Loucy (cell line): Measurements from ENCODE around the gene ZG16.

ENCODE experiments used
- H2AFZ ChIP-seq: fragments of 200-600 bp; sonication (generic); 2 replicates; pipeline ENCODE4 v1.6.0; 2016; ENCODE audit warnings: antibody characterized with exemption, mild to moderate bottlenecking, low read length, moderate library complexity
- H3F3A ChIP-seq: fragments of 200-600 bp; 2 replicates; pipeline ENCODE4 v1.6.0; 2016; ENCODE audit warnings: antibody characterized with exemption, low read depth, mild to moderate bottlenecking
- H3K27me3 ChIP-seq: fragments of 200-600 bp; sonication (generic); 2 replicates; pipeline ENCODE4 v1.6.1; 2014; ENCODE audit warnings: low read length, mild to moderate bottlenecking; ENCODE audit not compliant: insufficient read depth, poor library complexity, severe bottlenecking
- H3K36me3 ChIP-seq: fragments of 200-600 bp; sonication (generic); 2 replicates; pipeline ENCODE4 v1.6.1; 2016; ENCODE audit warnings: low read length; ENCODE audit not compliant: insufficient read depth
- H3K4me1 ChIP-seq: fragments of 200-600 bp; sonication (generic); 2 replicates; pipeline ENCODE4 v1.5.1; 2014; ENCODE audit warnings: low read length, mild to moderate bottlenecking; ENCODE audit not compliant: insufficient read depth, poor library complexity, severe bottlenecking
- H3K4me2 ChIP-seq: fragments of 200-600 bp; sonication (generic); 2 replicates; pipeline ENCODE4 v1.6.0; 2014; ENCODE audit warnings: antibody characterized with exemption, low read length, low read depth, mild to moderate bottlenecking; ENCODE audit not compliant: poor library complexity, severe bottlenecking
- H3K4me3 ChIP-seq: fragments of 200-600 bp; sonication (generic); 2 replicates; pipeline ENCODE4 v1.5.1; 2014; ENCODE audit warnings: low read length, mild to moderate bottlenecking, mixed read lengths; ENCODE audit not compliant: poor library complexity, severe bottlenecking
- H3K79me2 ChIP-seq: fragments of 200-600 bp; sonication (generic); 2 replicates; pipeline ENCODE4 v1.6.1; 2014; ENCODE audit warnings: low read length; ENCODE audit not compliant: insufficient read depth
- H3K9ac ChIP-seq: fragments of 200-600 bp; sonication (generic); 2 replicates; pipeline ENCODE4 v1.6.0; 2014; ENCODE audit warnings: mild to moderate bottlenecking, low read depth, low read length, moderate library complexity; ENCODE audit not compliant: poor library complexity, severe bottlenecking
- H3K9me2 ChIP-seq: fragments of 200-600 bp; sonication (generic); replicated peaks from 2 replicates; pipeline ENCODE4 v1.6.1; 2016; ENCODE audit warnings: low read depth, low read length, mixed read lengths
- H3K9me3 ChIP-seq: fragments of 200-600 bp; sonication (generic); 2 replicates; pipeline ENCODE4 v1.6.1; 2014; ENCODE audit warnings: mild to moderate bottlenecking, antibody characterized with exemption, low read length, low read depth; ENCODE audit not compliant: insufficient read depth
- H4K20me1 ChIP-seq: fragments of 200-600 bp; sonication (generic); 2 replicates; pipeline ENCODE4 v1.6.0; 2014; ENCODE audit warnings: antibody characterized with exemption, low read length, mild to moderate bottlenecking; ENCODE audit not compliant: insufficient read depth, poor library complexity, severe bottlenecking
- CTCF ChIP-seq: fragments of 200-600 bp; sonication (generic); conservative IDR thresholded peaks from 2 replicates; pipeline ENCODE4 v1.5.1; 2014; ENCODE audit warnings: mild to moderate bottlenecking, antibody characterized with exemption, low read length
- EZH2phosphoT487 ChIP-seq: fragments of 200-600 bp; IDR thresholded peaks from 2 replicates; pipeline ENCODE4 v1.6.1; 2018; ENCODE audit warnings: antibody characterized with exemption, mild to moderate bottlenecking, moderate library complexity, borderline replicate concordance

Gene ZG16

GRCh38 chr16:29742683-29743275 lies 35.3 kb upstream of the ZG16 start:
- H3K4me1 ChIP-seq: peaks cover 60% of the 10 kb centered on the region
- H3K36me3 ChIP-seq: no peaks in the 10 kb centered on the region
- no peak for TF ChIP-seq EZH2phosphoT487
- TF ChIP-seq CTCF: no peak
- no peak overlapping the region for H3K4me3 ChIP-seq
- no peak overlapping the region for H3K4me2 ChIP-seq
- no peaks in the 10 kb centered on the region for H3K9me2 ChIP-seq
- no peak overlapping the region for H2AFZ ChIP-seq
- H4K20me1 ChIP-seq: no peaks in the 10 kb centered on the region
- H3F3A ChIP-seq: no peaks in the 10 kb centered on the region; the same call in 1 of the 2 replicates
- no peaks in the 10 kb centered on the region for H3K27me3 ChIP-seq
- H3K9me3 ChIP-seq: no peaks in the 10 kb centered on the region
- H3K79me2 ChIP-seq: peaks cover 35% of the 10 kb centered on the region
- no peak overlapping the region for H3K9ac ChIP-seq

GRCh38 chr16:29743475-29743826 lies 34.6 kb upstream of the ZG16 start:
- Histone ChIP-seq H3K79me2 (peaks cover 35% of the 10 kb centered on the region), H3K9ac (peak overlapping the region; percentile 87), H3K9me2 (no peaks in the 10 kb centered on the region), H3K36me3 (no peaks in the 10 kb centered on the region), H3K4me2 (peak overlapping the region; percentile 91), H3K9me3 (no peaks in the 10 kb centered on the region), H2AFZ (no peak overlapping the region), H3F3A (no peaks in the 10 kb centered on the region; the same call in 1 of the 2 replicates), H3K27me3 (no peaks in the 10 kb centered on the region), H3K4me1 (peaks cover 60% of the 10 kb centered on the region), H3K4me3 (no peak overlapping the region), H4K20me1 (no peaks in the 10 kb centered on the region)
- TF ChIP-seq EZH2phosphoT487: no peak
- TF ChIP-seq CTCF: no peak

GRCh38 chr16:29743827-29744531 lies 34.1 kb upstream of the ZG16 start:
- Histone ChIP-seq H3K9ac (peak overlapping the region; percentile 87), H3K79me2 (peaks cover 35% of the 10 kb centered on the region), H3K9me3 (no peaks in the 10 kb centered on the region), H3K4me2 (peak overlapping the region; percentile 91), H3K9me2 (no peaks in the 10 kb centered on the region), H3K4me1 (peaks cover 58% of the 10 kb centered on the region), H4K20me1 (no peaks in the 10 kb centered on the region), H3K27me3 (no peaks in the 10 kb centered on the region), H3K36me3 (no peaks in the 10 kb centered on the region), H3F3A (no peaks in the 10 kb centered on the region; the same call in 1 of the 2 replicates), H3K4me3 (peak overlapping the region; percentile 82), H2AFZ (no peak overlapping the region)
- no peak for TF ChIP-seq EZH2phosphoT487
- TF ChIP-seq CTCF: no peak
